Effector memory CD4-positive, alpha-beta T cell (primary cell): ENCODE data around the gene ZSCAN5B.
"Not testable (repeated sequence)": the region's sequence is repeated elsewhere in the genome, so short reads cannot be mapped to it uniquely, and the experiment has no call there.

Source experiments
- DNase-seq, 3 donors: peaks; one replicate each; pipeline ENCODE4 v3.0.0-alpha.2; 2020
- H3K27ac ChIP-seq: 2 replicates; pipeline ENCODE4 v1.7.0; 2013; ENCODE audit warnings: mild to moderate bottlenecking, low read length, moderate library complexity; ENCODE audit not compliant: insufficient read depth, poor library complexity, severe bottlenecking
- H3K27me3 ChIP-seq: replicated peaks from 2 replicates; pipeline ENCODE4 v1.7.0; 2013; ENCODE audit warnings: mild to moderate bottlenecking, low read length; ENCODE audit not compliant: insufficient read depth, control insufficient read depth, poor library complexity, severe bottlenecking
- H3K36me3 ChIP-seq: 2 replicates; pipeline ENCODE4 v1.7.0; 2013; ENCODE audit warnings: mild to moderate bottlenecking, low read length, moderate library complexity; ENCODE audit not compliant: control insufficient read depth, insufficient read depth
- H3K4me1 ChIP-seq: 2 replicates; pipeline ENCODE4 v1.7.0; 2013; ENCODE audit warnings: low read length, mild to moderate bottlenecking; ENCODE audit not compliant: control insufficient read depth, insufficient read depth, poor library complexity, severe bottlenecking
- H3K4me3 ChIP-seq: 2 replicates; pipeline ENCODE4 v1.7.0; 2013; ENCODE audit warnings: low read length, low read depth, mild to moderate bottlenecking; ENCODE audit not compliant: insufficient read depth, poor library complexity, severe bottlenecking
- H3K9me3 ChIP-seq: 2 replicates; pipeline ENCODE4 v1.7.0; 2013; ENCODE audit warnings: mild to moderate bottlenecking, low read length, moderate library complexity; ENCODE audit not compliant: control insufficient read depth

The ZSCAN5B gene

DNA sequence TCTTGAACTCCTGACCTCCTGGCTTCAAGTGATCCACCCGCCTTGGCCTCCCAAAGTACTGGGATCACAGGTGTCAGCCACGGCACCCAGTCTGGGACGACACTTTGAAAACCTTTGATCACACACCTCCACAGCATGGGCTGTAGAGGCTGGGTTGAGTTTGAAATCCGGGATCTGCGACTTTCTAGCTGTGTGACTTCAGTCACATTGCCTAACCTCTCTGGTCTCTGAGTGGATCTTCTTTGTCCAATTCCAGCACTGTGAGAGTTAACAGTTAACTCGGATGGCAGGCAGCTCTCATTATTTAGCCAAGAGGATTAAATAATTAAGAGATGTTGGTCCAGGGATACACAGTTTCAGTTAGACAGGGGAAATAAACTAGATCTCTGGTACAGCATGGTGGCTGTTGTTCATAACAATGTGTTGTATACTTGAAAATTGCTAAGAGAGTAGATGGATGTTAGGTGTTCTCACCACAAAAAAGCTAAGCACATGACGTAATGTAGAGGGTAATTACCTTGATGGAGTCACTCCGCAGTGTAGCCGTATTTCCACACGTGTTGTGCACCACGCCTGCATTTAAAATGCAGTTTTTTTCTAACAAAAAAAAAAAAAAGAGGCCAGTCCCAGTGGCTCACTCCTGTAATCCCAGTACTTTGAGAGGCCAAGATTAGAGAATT is 19.9 kb downstream of the ZSCAN5B start:
- H3K9me3 ChIP-seq = no peaks in the 10 kb centered on the region
- H3K36me3 ChIP-seq = no peaks in the 10 kb centered on the region

DNA sequence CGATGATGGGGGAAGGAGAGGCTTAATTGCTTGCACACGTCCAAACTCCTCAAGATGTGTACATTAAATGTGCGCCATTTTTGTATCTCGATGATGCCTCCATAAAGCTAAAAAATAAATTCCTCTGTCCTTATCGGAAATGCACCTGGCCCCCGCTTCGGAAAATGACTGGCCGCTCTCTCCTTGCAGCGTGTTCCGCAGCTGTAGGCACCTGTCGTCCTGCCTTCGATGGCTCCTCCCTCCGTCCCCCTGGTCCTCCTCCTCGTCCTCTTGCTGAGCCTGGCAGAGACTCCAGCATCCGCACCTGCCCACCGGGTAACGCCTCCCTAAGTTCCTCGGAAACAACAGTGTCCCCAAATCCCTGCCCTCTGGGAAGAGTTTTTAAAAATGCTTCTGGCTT is 20.7 kb downstream of the ZSCAN5B start:
- no peaks in the 10 kb centered on the region for H3K4me1 ChIP-seq
- no peaks in the 10 kb centered on the region for H3K27me3 ChIP-seq
- H3K36me3 ChIP-seq = no peaks in the 10 kb centered on the region
- no peak overlapping the region for H3K4me3 ChIP-seq
- H3K9me3 ChIP-seq = no peaks in the 10 kb centered on the region
- no peak for DNase-seq
- no peak overlapping the region for H3K27ac ChIP-seq

More for the DNA sequence above, 19.9 kb downstream of the ZSCAN5B start:
- Histone ChIP-seq H3K27ac (no peak overlapping the region), H3K4me3 (no peak overlapping the region), H3K4me1 (no peaks in the 10 kb centered on the region), H3K27me3 (no peaks in the 10 kb centered on the region)
- DNase-seq = no peak

- H3K27ac ChIP-seq, H3K4me3 ChIP-seq, H3K4me1 ChIP-seq, H3K27me3 ChIP-seq, DNase-seq, H3K36me3 ChIP-seq, H3K9me3 ChIP-seq: not testable (repeated sequence)
Observed at GRCh38 chr19:56176310-56176709, 21.3 kb downstream of the ZSCAN5B start.

- H3K27me3 ChIP-seq, DNase-seq: not testable (repeated sequence)
Observed at GRCh38 chr19:56175861-56176307, 21.7 kb downstream of the ZSCAN5B start, which contains the start of gene GALP. Gene GALP, plus strand, starts transcription at chr19:56176008. Its CDS starts 1,101 bp downstream, at chr19:56177109.

GRCh38 chr19:56174550-56174949 is 23.0 kb downstream of the ZSCAN5B start:
- Histone ChIP-seq H3K9me3 (no peaks in the 10 kb centered on the region), H3K36me3 (no peaks in the 10 kb centered on the region)

More at GRCh38 chr19:56175861-56176307, 21.7 kb downstream of the ZSCAN5B start, which contains the start of gene GALP:
- not testable (repeated sequence) for H3K4me3 ChIP-seq, H3K4me1 ChIP-seq, H3K9me3 ChIP-seq, H3K36me3 ChIP-seq, H3K27ac ChIP-seq

DNA sequence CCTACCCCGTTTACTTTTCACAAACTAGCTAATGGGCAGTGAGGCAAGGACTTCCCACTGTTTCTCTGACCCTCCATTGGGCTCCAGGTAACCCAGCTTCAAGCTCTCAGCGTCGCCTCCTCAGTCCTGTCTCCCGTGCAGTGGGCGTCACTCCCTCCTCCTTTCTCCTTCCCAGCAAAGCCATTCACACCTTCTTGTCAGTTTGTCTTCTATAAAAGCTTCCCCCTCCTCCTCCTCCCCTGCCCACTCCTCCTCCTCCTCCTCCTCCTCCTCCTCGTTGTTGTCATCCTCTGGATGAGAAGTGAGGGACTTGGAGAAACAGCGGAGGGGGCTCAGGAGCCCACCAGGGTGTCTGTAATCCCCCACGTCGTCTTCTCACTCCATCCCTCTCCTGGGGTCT is 23.5 kb downstream of the ZSCAN5B start:
- DNase-seq = no peak
- Histone ChIP-seq H3K9me3 (no peaks in the 10 kb centered on the region), H3K27ac (no peak overlapping the region), H3K36me3 (no peaks in the 10 kb centered on the region), H3K27me3 (no peaks in the 10 kb centered on the region), H3K4me1 (no peaks in the 10 kb centered on the region), H3K4me3 (no peak overlapping the region)

More at GRCh38 chr19:56174550-56174949, 23.0 kb downstream of the ZSCAN5B start:
- no peak overlapping the region for H3K27ac ChIP-seq
- no peak overlapping the region for H3K4me3 ChIP-seq
- no peak for DNase-seq
- H3K27me3 ChIP-seq = no peaks in the 10 kb centered on the region
- no peaks in the 10 kb centered on the region for H3K4me1 ChIP-seq

DNA sequence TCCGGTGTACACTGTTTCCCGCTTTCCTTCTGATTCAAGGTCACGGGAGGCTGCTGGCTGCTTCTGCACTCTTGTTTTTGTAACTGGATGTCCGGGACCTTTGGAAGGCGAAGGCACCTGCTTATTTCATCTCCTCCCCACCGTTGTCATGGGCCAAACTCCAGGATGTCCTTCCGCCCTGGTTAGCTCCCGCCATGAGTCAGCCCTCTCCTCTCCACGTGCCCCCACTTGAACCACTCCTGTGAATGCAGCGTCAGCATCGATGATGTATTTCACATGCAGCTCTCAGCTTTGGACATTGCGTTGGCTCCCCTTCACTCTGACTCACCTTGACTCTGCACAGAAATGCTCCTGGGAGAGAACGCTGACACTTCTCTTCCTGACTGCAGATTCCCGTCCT is 27.3 kb downstream of the ZSCAN5B start:
- H3K4me3 ChIP-seq = no peak overlapping the region
- no peaks in the 10 kb centered on the region for H3K9me3 ChIP-seq
- DNase-seq = no peak

GRCh38 chr19:56167064-56167578 is 30.5 kb downstream of the ZSCAN5B start:
- peaks cover 5% of the 10 kb centered on the region for H3K27me3 ChIP-seq
- no peaks in the 10 kb centered on the region for H3K9me3 ChIP-seq
- no peak overlapping the region for H3K27ac ChIP-seq
- no peaks in the 10 kb centered on the region for H3K36me3 ChIP-seq
- no peak overlapping the region for H3K4me3 ChIP-seq
- H3K4me1 ChIP-seq = no peaks in the 10 kb centered on the region
- DNase-seq = no peak

More for the DNA sequence above, 27.3 kb downstream of the ZSCAN5B start:
- peaks cover 3% of the 10 kb centered on the region for H3K27me3 ChIP-seq
- H3K4me1 ChIP-seq = no peaks in the 10 kb centered on the region
- no peak overlapping the region for H3K27ac ChIP-seq
- no peaks in the 10 kb centered on the region for H3K36me3 ChIP-seq

DNA sequence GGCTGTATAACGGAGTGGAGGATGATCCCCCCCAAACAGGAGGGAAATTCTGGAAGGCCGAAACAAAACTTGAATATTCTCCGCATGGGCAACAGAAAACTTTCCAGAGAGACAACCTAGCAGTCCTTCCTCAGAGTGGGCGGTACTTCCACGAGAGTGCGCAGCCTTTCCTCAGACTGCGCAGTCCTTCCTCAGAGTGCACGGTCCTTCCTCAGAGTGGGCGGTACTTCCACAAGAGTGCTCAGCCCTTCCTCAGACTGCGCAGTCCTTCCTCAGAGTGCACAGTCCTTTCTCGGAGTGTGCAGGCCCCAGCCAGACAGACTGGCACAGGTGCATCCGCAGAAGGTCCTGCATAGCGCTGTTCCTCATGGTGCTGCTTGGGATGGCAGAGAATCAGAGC is 34.5 kb downstream of the ZSCAN5B start:
- Histone ChIP-seq H3K4me3 (no peak overlapping the region), H3K4me1 (no peaks in the 10 kb centered on the region), H3K27me3 (peaks cover 5% of the 10 kb centered on the region), H3K27ac (no peak overlapping the region), H3K36me3 (peaks cover 19% of the 10 kb centered on the region), H3K9me3 (no peaks in the 10 kb centered on the region)
- no peak for DNase-seq

DNA sequence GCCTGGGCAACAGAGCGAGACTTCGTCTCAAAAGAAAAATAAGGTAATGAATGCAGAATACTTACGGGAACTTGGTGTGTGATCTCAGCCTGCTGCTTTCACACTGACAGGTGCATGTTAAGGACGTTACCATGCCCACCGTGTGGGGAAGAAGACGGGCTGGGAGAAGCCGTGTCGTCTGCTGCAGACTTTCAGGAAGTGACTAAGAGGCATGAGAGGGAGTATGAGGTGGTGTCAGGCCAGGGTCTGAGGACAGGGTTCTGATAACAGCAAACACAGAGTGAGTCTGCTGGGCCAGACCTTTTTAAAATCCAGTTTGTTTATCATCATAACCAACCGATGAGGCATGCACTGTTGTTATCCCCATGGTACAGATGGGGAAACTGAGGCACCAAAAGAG is 35.3 kb downstream of the ZSCAN5B start:
- DNase-seq = no peak
- H3K9me3 ChIP-seq = no peaks in the 10 kb centered on the region
- H3K27me3 ChIP-seq = peaks cover 5% of the 10 kb centered on the region
- H3K4me3 ChIP-seq = no peak overlapping the region
- H3K36me3 ChIP-seq = peaks cover 19% of the 10 kb centered on the region
- H3K27ac ChIP-seq = no peak overlapping the region
- no peaks in the 10 kb centered on the region for H3K4me1 ChIP-seq
